ENCODE results near the gene DNAH6.

GRCh38 chr2:84478867-84479266, 37.4 kb upstream of the DNAH6 start:
- TF ChIP-seq, protein P1, sequence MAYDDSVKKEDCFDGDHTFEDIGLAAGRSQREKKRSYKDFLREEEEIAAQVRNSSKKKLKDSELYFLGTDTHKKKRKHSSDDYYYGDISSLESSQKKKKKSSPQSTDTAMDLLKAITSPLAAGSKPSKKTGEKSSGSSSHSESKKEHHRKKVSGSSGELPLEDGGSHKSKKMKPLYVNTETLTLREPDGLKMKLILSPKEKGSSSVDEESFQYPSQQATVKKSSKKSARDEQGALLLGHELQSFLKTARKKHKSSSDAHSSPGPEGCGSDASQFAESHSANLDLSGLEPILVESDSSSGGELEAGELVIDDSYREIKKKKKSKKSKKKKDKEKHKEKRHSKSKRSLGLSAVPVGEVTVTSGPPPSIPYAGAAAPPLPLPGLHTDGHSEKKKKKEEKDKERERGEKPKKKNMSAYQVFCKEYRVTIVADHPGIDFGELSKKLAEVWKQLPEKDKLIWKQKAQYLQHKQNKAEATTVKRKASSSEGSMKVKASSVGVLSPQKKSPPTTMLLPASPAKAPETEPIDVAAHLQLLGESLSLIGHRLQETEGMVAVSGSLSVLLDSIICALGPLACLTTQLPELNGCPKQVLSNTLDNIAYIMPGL (CRISPR knock-in tag; IDR thresholded peaks at IDR 0.05; ENCODE audit: borderline replicate concordance), result no peak
- TF ChIP-seq EP300 (IDR thresholded peaks at IDR 0.05) (no peak), ZSCAN20 (CRISPR knock-in tag; IDR thresholded peaks at IDR 0.05) (no peak), CTCF (IDR thresholded peaks at IDR 0.05) (no peak), CHD2 (IDR thresholded peaks at IDR 0.05; ENCODE audit: low read length, partially characterized antibody) (no peak)

Measured in A549 (cell line).